GM12878 (cell line): ENCODE data around the gene CELF2. TPM values are rescaled to one million over a fixed set of nuclear protein-coding genes. Genes with fewer than 3 reads are reported as not detected.

Experiments
- ATAC-seq: fragments of 200-7000 bp; cut with Tn5 transposase; 3 replicates; pipeline ENCODE4 v1.9.1; 2020; ENCODE audit warnings: mild to moderate bottlenecking, moderate library complexity
- BruUV-seq: library from RNA; stranded (reverse); fragments of 400-500 nt; replicated peaks from 2 replicates; lab custom pipeline; 2021; lab: Mats Ljungman, UMichigan
- CTCF ChIA-PET: fragments of 300-600 bp; sonication (Branson Sonifier 250); formaldehyde crosslinking; extraction: SDS; loops from one replicate; lab custom pipeline; 2021; ENCODE audit warnings: inconsistent platforms; lab: Yijun Ruan, JAX
- POLR2A ChIA-PET: fragments of 350-600 bp; formaldehyde crosslinking; extraction: SDS; loops from one replicate; lab custom pipeline; 2021; ENCODE audit warnings: inconsistent platforms; lab: Charles Lee
- RAD21 ChIA-PET: fragments of 300-600 bp; sonication (Branson Sonifier 250); formaldehyde crosslinking; loops from one replicate; lab custom pipeline; 2023; ENCODE audit warnings: antibody characterized with exemption; ENCODE audit not compliant: unreplicated experiment; lab: Charles Lee
- SMC1A ChIA-PET: fragments of 300-600 bp; sonication (Branson Sonifier 250); formaldehyde crosslinking; loops from one replicate; lab custom pipeline; 2023; ENCODE audit not compliant: unreplicated experiment, uncharacterized antibody; lab: Charles Lee
- DNase-seq: peaks from one replicate; pipeline ENCODE4 v3.0.0-alpha.2; 2011; ENCODE audit warnings: low read depth, low spot score
- FAIRE-seq: peaks from 3 replicates; lab custom pipeline; 2011; peaks lifted over from hg19 to GRCh38; lab: Jason Lieb, UNC
- H2AFZ ChIP-seq: 2 replicates; pipeline ENCODE4 v1.6.0; 2011; ENCODE audit warnings: low read depth, low read length, control low read depth; ENCODE audit not compliant: control insufficient read depth
- H3K27ac ChIP-seq: 2 replicates; pipeline ENCODE4 v1.5.1; 2011; ENCODE audit warnings: control low read depth; ENCODE audit not compliant: control insufficient read depth, insufficient read depth
- H3K27me3 ChIP-seq, 2 experiments: replicated peaks in 1 of 2; 2 replicates each; pipeline versions ENCODE4 v1.6.0 to v1.6.1; 2011; ENCODE audit warnings: low read length in 1 of 2; ENCODE audit not compliant: control insufficient read depth in 2 of 2, insufficient read depth in 2 of 2
- H3K36me3 ChIP-seq, 2 experiments: 2 replicates each; pipeline ENCODE4 v1.5.1; 2011; ENCODE audit warnings: low read length in 1 of 2; ENCODE audit not compliant: control insufficient read depth in 2 of 2, insufficient read depth in 2 of 2
- H3K4me1 ChIP-seq: 2 replicates; pipeline ENCODE4 v1.6.1; 2011; ENCODE audit warnings: mild to moderate bottlenecking, low read length, moderate library complexity, mixed read lengths; ENCODE audit not compliant: control insufficient read depth, insufficient read depth
- H3K4me2 ChIP-seq: 2 replicates; pipeline ENCODE4 v1.6.0; 2011; ENCODE audit warnings: control low read depth; ENCODE audit not compliant: control insufficient read depth, insufficient read depth
- H3K4me3 ChIP-seq: fragments of 200-600 bp; sonication (generic); 2 replicates; pipeline ENCODE4 v1.5.1; 2016
- H3K79me2 ChIP-seq: 2 replicates; pipeline ENCODE4 v1.6.0; 2011; ENCODE audit warnings: low read length; ENCODE audit not compliant: control insufficient read depth, insufficient read depth
- H3K9ac ChIP-seq: 2 replicates; pipeline ENCODE4 v1.8.0; 2011; ENCODE audit warnings: low read length, control low read depth, mixed read lengths; ENCODE audit not compliant: control insufficient read depth, insufficient read depth
- H3K9me3 ChIP-seq: replicated peaks from 3 replicates; pipeline ENCODE4 v1.5.1; 2011; ENCODE audit warnings: mild to moderate bottlenecking, low read length; ENCODE audit not compliant: control insufficient read depth, insufficient read depth
- H4K20me1 ChIP-seq: 2 replicates; pipeline ENCODE4 v1.6.0; 2011; ENCODE audit not compliant: control insufficient read depth, insufficient read depth
- CTCF ChIP-seq, 3 experiments: IDR thresholded peaks in 2 of 3; conservative IDR thresholded peaks in 1 of 3; 2 replicates each; pipeline ENCODE4 v1.5.1; 2011; ENCODE audit warnings: low read depth in 3 of 3, low read length in 3 of 3, mild to moderate bottlenecking in 3 of 3, control low read depth in 2 of 3, moderate library complexity in 2 of 3, inconsistent platforms in 1 of 3, mixed read lengths in 1 of 3; ENCODE audit not compliant: control insufficient read depth in 2 of 3, insufficient read depth in 1 of 3; ENCODE audit errors: extremely low read depth in 1 of 3
- IKZF1 ChIP-seq: fragments of 450-650 bp; conservative IDR thresholded peaks from 2 replicates; pipeline ENCODE4 v1.6.1; 2017; ENCODE audit warnings: antibody characterized with exemption, mild to moderate bottlenecking
- IRF4 ChIP-seq: IDR thresholded peaks from 2 replicates; pipeline ENCODE4 v1.6.1; 2011; ENCODE audit warnings: low read depth, low read length
- MYB ChIP-seq: fragments of 150-350 bp; IDR thresholded peaks from 2 replicates; pipeline ENCODE4 v1.6.1; 2014; ENCODE audit warnings: mild to moderate bottlenecking, low read depth, low read length, borderline replicate concordance
- MYC ChIP-seq: IDR thresholded peaks from 2 replicates; pipeline ENCODE4 v1.6.1; 2011; ENCODE audit warnings: mild to moderate bottlenecking, low read length, moderate library complexity, inconsistent platforms; ENCODE audit not compliant: insufficient read depth, insufficient replicate concordance, insufficient read length, severe bottlenecking
- NR2C1 ChIP-seq: fragments of 450-650 bp; IDR thresholded peaks from 2 replicates; pipeline ENCODE4 v1.6.1; 2017; ENCODE audit warnings: antibody characterized with exemption, mild to moderate bottlenecking, moderate library complexity
- NR2F1 ChIP-seq: fragments of 450-650 bp; conservative IDR thresholded peaks from 2 replicates; pipeline ENCODE4 v1.6.1; 2017; ENCODE audit warnings: mild to moderate bottlenecking
- POLR2AphosphoS5 ChIP-seq: IDR thresholded peaks from 2 replicates; pipeline ENCODE4 v1.6.1; 2011; ENCODE audit warnings: mild to moderate bottlenecking, low read length, inconsistent platforms
- SMARCA5 ChIP-seq: fragments of 450-650 bp; IDR thresholded peaks from 2 replicates; pipeline ENCODE4 v1.6.1; 2017; ENCODE audit warnings: mild to moderate bottlenecking
- SREBF2 ChIP-seq: IDR thresholded peaks from 2 replicates; pipeline ENCODE4 v1.6.1; 2012; ENCODE audit warnings: mild to moderate bottlenecking, low read length
- TBL1XR1 ChIP-seq: IDR thresholded peaks from 2 replicates; pipeline ENCODE4 v1.6.1; 2012; ENCODE audit warnings: low read depth, low read length, improper control_type of control experiment
- TCF7 ChIP-seq: IDR thresholded peaks from 2 replicates; pipeline ENCODE4 v1.6.1; 2014; ENCODE audit warnings: antibody characterized with exemption, borderline replicate concordance
- ZNF207 ChIP-seq: fragments of 450-650 bp; IDR thresholded peaks from 2 replicates; pipeline ENCODE4 v1.6.1; 2014; ENCODE audit warnings: antibody characterized with exemption, mild to moderate bottlenecking, borderline replicate concordance
- WGBS: methylation state at CpG from one replicate; pipeline ENCODE4 v1.1.6; 2016; ENCODE audit warnings: low lambda C conversion rate; ENCODE audit not compliant: insufficient replicate concordance, insufficient coverage; ENCODE audit errors: missing lambda C conversion rate; 5-methylcytosine and 5-hydroxymethylcytosine counted together
- in situ Hi-C: fragments of 300-500 bp; cut with MboI; formaldehyde crosslinking; loops from 9 replicates; pipeline ENCODE4 v1.14.3; 2018; ENCODE audit warnings: mixed read lengths
- intact Hi-C: fragments of 100-400 bp; cut with micrococcal nuclease; formaldehyde crosslinking; loops from one replicate; pipeline ENCODE4 v1.14.2; 2022; ENCODE audit not compliant: unreplicated experiment
- polyA plus RNA-seq, 11 experiments: library from polyadenylated mRNA; depleted of rRNA in 4 of 11; unstranded in 6 of 11; stranded (reverse) in 5 of 11; fragments of >200 nt; fragmentation: Nextera tagmentation in 4 of 11; fragmentation: Illumina TruSeq in 1 of 11; extraction: Ambion mirVana in 4 of 11; extraction: Trizol in 1 of 11; gene quantifications; 1 replicate in 1 of 11; 2 replicates in 10 of 11; pipeline versions ENCODE4 v1.2.1 to v1.2.3, GENCODE V29; 2011 to 2016; ENCODE audit warnings: inconsistent platforms in 2 of 11, missing spikeins in 2 of 11, low read depth in 1 of 11
- total RNA-seq, 4 experiments: library from RNA; depleted of rRNA in 3 of 4; stranded (reverse); fragments of >200 nt in 3 of 4; fragmentation: Illumina TruSeq in 1 of 4; extraction: Trizol in 1 of 4; gene quantifications; 2 replicates each; pipeline versions ENCODE4 v1.2.1 to v1.2.3, GENCODE V29; 2013 to 2021

The CELF2 gene
- total and polyA plus RNA-seq, 10 of the 15 experiments (the other 5 are each of a cell fraction or from before 2014, with no cell fraction given): 20.8 to 129 (median 86.3) TPM

GRCh38 chr10:11063856-11064255 lies 46.2 kb downstream of the CELF2 start:
- Histone ChIP-seq H2AFZ (no peak overlapping the region), H3K4me3 (no peak overlapping the region), H3K9ac (no peak overlapping the region), H3K4me1 (no peaks in the 10 kb centered on the region), H3K27ac (no peak overlapping the region), H3K27me3 (no peaks in the 10 kb centered on the region), H3K4me2 (no peak overlapping the region), H3K79me2 (no peaks in the 10 kb centered on the region), H4K20me1 (no peaks in the 10 kb centered on the region), H3K36me3 (no peaks in the 10 kb centered on the region), H3K9me3 (no peaks in the 10 kb centered on the region; the same call in 2 of the 3 replicates)
- no peak for DNase-seq
- no peak for TF ChIP-seq MYB
- no peak for TF ChIP-seq MYC
- no peak for TF ChIP-seq POLR2AphosphoS5
- TF ChIP-seq NR2F1: no peak
- TF ChIP-seq IKZF1: no peak
- TF ChIP-seq SREBF2: no peak
- no peak for TF ChIP-seq TBL1XR1
- TF ChIP-seq SMARCA5: no peak
- no peak for TF ChIP-seq CTCF (IDR thresholded peaks at IDR 0.05 in 2 of 3, conservative IDR thresholded peaks at IDR 0.05 in 1 of 3; ENCODE audit: control insufficient read depth in 2 of 3, extremely low read depth in 1 of 3, insufficient read depth in 1 of 3, low read depth in 3 of 3, low read length in 3 of 3)
- no peak for TF ChIP-seq TCF7
- TF ChIP-seq NR2C1: no peak
- no peak for TF ChIP-seq ZNF207
- TF ChIP-seq IRF4: no peak
- 40% methylated on average over 5 of the region's 5 CpGs for WGBS
- ChIA-PET CTCF (no interaction called here), POLR2A (no interaction called here), RAD21 (no interaction called here), SMC1A (no interaction called here)
- no peak for FAIRE-seq
- no TSS peak for BruUV-seq
- ATAC-seq: no peak
- intact Hi-C loops (no loop called here), in situ Hi-C loops (no loop called here)
